Coronary artery (tissue), 2 donors: ENCODE results near the gene MSI2.
A peak's percentile ranks its signal among the peaks of the same experiment; 100 is the strongest.

Experiments used
- DNase-seq: peaks from one replicate; pipeline ENCODE4 v3.0.0-alpha.2; 2017; ENCODE audit warnings: low spot score
- H3K27ac ChIP-seq, 2 donors: fragments of 200-600 bp; sonication (generic); one replicate each; pipeline ENCODE4 v1.5.1; 2016 to 2019
- H3K4me3 ChIP-seq: fragments of 200-600 bp; sonication (generic); 2 replicates; pipeline ENCODE4 v1.5.1; 2016; ENCODE audit warnings: mild to moderate bottlenecking, moderate library complexity
- TF ChIP-seq, protein P1 (sequence below): fragments of 200-600 bp; sonication (generic); IDR thresholded peaks from one replicate; pipeline ENCODE4 v1.5.1; 2019; ENCODE audit warnings: antibody characterized with exemption

Gene MSI2

DNA sequence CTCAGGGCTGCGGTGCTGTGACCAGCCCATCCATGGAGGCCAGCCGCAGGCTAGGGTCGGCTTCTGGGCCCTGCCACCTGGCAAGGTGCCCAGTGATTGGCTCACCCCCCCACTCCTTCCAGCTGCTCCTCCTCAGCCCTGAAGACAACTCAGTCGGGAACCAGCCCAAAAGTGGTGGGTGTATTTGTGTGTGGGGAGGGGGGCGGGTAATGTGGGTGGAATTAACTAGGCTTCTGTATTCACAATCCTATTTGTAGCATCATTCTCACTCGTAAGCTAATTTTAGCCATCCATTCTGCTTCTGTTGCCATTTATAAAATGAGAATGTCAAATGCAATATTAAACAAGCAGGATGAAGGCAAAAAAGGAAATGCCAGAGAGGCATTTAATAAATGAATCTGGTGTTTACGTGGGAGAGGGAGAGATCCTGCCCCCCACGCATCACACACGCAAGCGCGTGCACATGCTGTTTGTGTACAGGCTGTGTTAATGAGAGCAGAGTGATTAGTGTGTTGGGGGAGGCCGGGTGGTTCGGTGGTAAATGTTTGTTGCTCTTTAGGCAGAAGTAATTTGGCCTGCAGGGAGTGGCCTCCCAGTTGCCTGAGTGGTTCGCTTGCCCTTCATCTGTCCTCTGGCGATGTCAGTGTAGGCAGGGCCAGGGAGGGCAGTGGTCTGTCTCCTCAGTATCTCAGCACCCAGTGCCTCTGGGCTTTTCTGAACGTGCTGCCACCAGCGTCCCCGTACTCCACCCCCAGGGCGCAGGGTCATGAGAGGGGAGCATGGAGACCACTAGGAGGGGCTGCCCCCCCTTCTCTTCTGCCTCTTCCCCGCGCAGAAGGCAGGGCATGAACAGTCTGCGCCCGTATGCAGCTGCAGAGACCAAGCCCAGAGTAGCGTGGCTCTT, 348.7 kb downstream of the MSI2 start:
- H3K27ac ChIP-seq, result peak overlapping the region; percentile 2 to 28
- peak overlapping the region; percentile 56 for H3K4me3 ChIP-seq
- DNase-seq, result no peak
- TF ChIP-seq, protein P1, sequence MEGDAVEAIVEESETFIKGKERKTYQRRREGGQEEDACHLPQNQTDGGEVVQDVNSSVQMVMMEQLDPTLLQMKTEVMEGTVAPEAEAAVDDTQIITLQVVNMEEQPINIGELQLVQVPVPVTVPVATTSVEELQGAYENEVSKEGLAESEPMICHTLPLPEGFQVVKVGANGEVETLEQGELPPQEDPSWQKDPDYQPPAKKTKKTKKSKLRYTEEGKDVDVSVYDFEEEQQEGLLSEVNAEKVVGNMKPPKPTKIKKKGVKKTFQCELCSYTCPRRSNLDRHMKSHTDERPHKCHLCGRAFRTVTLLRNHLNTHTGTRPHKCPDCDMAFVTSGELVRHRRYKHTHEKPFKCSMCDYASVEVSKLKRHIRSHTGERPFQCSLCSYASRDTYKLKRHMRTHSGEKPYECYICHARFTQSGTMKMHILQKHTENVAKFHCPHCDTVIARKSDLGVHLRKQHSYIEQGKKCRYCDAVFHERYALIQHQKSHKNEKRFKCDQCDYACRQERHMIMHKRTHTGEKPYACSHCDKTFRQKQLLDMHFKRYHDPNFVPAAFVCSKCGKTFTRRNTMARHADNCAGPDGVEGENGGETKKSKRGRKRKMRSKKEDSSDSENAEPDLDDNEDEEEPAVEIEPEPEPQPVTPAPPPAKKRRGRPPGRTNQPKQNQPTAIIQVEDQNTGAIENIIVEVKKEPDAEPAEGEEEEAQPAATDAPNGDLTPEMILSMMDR, result no peak

DNA sequence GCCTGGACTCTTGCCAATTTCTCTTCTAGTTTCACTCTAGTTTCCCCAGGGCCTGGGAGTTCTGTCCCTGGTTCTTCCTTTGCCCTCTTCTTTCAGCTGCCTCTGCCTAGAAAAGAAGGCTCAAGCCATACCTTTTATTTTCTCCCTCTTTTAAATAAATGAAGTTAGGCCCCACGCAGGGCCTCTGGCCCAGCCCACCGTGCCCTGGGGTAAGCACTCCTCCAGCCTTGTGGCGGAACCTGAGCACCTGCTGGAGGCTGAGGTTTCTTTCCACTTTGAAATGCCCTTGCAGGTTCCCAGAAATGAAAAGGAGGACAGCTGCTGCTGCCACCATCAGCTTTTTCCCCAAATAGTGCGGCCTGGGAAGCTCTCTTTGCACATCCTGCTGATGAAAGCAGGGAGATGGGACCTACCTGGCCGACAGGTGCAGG, 349.4 kb downstream of the MSI2 start:
- Histone ChIP-seq H3K4me3 (peak overlapping the region; percentile 56), H3K27ac (peak overlapping the region in 1 of 2 donors; percentile 2)
- no peak for DNase-seq
- TF ChIP-seq, protein P1, result no peak

DNA sequence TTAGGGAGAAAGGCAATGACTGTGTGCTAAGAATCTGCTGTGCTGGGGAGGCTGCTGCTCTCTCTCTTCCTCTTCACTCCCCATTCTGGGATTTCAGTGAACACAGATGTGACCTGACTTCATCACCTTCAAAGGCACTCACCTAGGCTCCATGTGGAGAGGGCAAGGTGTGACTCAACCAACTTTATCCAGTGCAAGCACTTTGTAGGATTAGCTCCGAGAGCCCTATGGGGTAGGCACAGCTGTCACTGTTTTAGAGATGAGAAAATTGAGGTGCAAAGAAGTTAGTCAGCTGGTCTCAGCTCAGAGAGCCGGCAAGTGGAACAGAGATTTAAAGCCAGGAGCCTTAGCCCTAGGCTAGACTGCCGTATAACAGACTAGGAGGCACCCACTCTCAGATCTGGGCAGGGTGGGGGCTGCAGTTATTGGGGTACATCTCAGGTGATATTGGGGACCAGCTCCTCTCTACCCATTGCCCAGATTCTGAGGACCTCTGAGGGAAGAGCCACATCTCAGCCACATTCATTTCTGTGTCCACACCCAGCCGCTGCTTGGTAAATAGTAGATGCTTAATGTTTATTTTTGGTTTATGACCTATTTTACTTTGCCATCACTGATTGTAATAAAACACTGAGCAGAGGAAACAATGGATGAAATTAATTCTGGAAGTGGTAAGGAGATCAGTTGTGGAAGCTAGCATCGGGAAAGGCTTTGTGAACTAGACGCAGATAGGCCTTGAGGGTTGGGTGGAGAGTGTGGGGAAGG, 350.0 kb downstream of the MSI2 start:
- Histone ChIP-seq H3K27ac (no peak overlapping the region), H3K4me3 (no peak overlapping the region)
- no peak for DNase-seq
- TF ChIP-seq, protein P1, result no peak

DNA sequence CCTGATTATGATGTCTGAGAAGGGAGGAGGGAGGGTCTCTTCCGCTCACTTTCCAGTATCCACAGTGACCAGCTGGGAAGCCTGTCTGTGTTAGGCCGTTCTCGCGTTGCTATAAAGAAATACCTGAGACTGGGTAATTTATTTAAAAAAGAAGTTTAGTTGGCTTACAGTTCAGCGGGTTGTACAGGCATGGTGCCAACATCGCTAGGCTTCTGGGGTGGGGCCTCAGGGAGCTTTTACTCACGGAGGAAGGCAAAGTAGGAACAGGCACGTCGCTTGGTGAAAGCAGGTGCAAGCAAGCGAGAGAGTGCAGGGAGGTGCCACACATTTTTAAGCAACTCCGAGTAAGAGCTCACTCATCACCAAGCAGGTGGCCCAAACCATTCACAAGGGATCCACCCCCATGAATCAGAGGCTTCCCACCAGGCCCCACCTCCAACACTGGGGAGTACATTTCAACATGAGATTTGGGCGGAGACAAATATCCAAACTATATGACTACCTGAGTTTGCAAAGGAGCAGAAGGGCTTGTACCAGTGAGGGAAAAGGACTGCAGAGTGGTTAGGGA, 351.3 kb downstream of the MSI2 start:
- no peak for DNase-seq
- TF ChIP-seq, protein P1, result no peak
- H3K27ac ChIP-seq, result no peak overlapping the region
- H3K4me3 ChIP-seq, result no peak overlapping the region

DNA sequence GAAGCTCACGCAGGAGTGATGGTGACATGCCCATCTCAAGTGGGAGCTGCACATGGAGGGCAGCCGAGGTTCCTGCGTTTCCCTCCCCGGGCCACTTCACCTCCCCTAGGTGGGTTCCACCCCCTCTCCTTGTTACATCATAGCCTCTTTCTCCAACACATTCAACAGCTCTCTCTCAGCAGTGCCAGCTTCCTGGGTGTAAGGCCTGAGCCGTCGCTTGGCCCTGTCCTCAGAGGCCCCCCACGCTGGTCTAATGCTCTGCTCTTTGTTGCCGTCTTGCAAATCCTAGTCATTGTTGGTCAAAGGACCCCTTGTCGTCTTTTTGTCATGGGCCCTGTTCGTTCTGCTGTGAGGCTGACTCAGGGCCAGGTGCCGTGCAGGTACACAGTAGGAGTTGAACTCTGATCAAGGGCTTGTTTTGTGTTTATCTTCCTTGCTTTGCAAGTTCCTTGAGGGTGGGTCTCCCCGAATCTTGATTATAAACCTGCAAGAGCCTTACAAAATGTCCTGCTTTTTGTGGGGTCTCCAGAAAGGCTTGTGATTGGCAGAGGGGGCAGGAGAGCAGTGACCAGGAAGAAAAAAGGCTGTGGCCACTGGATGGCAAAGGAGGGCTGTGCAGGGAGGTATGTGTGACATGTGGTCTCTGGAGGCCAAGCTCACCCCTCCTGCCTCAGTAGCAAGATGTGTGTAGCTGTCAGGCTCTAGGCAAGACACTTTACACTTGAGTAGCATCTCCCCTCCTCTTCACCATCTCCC, 352.2 kb downstream of the MSI2 start:
- Histone ChIP-seq H3K4me3 (no peak overlapping the region), H3K27ac (no peak overlapping the region)
- DNase-seq, result no peak
- TF ChIP-seq, protein P1, result no peak

DNA sequence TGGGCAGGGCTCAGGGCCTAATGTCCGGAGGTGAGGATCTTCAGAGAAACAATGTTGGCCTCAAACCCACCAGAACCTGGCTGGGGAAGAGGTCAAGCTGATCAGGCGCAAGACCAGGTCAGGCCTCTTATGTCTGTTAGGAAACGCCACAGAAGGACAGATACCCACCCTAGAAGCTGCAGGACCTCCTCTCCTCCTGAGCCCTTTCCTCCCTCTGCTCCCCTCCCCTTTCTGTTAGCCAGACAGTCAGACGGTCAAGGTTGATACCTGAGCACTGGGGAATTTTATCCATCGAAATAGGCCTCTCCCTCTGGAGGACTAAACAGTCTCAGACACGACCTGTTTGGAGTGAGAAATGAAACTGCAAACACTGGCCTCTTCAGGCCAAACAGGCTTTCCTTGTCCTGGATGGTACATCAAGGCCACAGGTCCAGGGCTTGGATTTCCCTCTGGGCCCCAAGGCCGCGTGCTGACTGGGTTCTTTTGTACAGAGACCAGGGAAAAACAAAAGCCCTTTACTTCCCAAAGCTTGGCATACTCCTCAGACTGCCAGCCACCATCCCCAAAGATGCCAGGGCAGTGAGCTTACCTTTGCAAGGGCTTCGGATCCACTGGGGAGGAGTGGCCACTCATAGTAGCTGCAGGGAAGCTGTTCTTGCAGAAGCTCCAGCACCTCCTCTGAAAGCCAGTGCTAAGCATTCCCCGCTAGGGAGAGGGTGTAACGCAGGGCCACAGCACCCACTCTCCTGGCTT, 353.0 kb downstream of the MSI2 start:
- DNase-seq, result no peak
- Histone ChIP-seq H3K4me3 (no peak overlapping the region), H3K27ac (no peak overlapping the region)
- TF ChIP-seq, protein P1, result no peak
